Stomach (tissue), 4 donors: ENCODE results near the gene GREM1.

Experiments
- POLR2A ChIP-seq, 4 donors: fragments of 450-650 bp; IDR thresholded peaks; one replicate each; pipeline ENCODE4 v1.6.1; 2016; ENCODE audit warnings: antibody characterized with exemption in 4 of 4, control low read depth in 2 of 4, mild to moderate bottlenecking in 1 of 4, moderate library complexity in 1 of 4
- POLR2AphosphoS5 ChIP-seq, 3 donors: sonication (generic); formaldehyde crosslinking; IDR thresholded peaks; one replicate each; pipeline ENCODE4 v1.6.1; 2016; ENCODE audit warnings: antibody characterized with exemption in 3 of 3
- TF ChIP-seq, protein P1 (sequence below), 7 experiments: fragments of 450-650 bp in 4 of 7; fragments of 200-600 bp in 3 of 7; sonication (generic) in 3 of 7; IDR thresholded peaks; one replicate each; pipeline ENCODE4 v1.5.1; 2016 to 2019; ENCODE audit warnings: antibody characterized with exemption in 7 of 7, control low read depth in 2 of 7, mild to moderate bottlenecking in 1 of 7

DNA sequence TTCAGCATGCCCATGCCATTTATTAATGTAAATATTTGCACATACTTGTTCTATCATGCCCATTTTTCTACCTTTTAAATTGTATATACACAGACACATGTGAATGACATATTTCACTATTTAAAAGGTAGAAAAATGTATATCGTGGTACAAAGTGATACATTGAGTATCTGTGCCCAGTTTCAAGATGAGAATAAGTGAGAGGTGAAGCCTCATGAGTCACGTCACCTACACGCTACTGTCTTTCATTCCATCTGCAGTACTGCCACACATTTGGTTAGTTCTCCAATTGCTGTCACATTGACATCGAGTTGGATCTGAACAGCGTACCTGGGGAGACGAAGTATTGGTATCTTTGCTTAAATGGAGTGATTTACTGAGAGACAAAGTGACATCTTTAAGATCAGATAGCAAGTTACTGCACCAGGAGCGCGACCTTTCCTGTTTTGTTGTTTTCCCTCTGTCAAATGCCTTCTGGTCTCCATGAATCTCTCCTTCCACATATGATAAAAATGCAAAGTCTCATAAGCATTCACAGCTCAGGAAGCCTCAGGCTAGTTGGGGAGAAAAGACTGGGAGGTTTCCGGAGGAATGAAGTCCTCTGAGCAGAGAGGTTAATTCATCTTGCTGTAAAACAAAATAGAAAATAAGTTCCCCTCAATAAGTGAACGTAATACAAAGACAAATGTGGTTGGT, 12.0 kb downstream of the GREM1 start:
- TF ChIP-seq, protein P1, sequence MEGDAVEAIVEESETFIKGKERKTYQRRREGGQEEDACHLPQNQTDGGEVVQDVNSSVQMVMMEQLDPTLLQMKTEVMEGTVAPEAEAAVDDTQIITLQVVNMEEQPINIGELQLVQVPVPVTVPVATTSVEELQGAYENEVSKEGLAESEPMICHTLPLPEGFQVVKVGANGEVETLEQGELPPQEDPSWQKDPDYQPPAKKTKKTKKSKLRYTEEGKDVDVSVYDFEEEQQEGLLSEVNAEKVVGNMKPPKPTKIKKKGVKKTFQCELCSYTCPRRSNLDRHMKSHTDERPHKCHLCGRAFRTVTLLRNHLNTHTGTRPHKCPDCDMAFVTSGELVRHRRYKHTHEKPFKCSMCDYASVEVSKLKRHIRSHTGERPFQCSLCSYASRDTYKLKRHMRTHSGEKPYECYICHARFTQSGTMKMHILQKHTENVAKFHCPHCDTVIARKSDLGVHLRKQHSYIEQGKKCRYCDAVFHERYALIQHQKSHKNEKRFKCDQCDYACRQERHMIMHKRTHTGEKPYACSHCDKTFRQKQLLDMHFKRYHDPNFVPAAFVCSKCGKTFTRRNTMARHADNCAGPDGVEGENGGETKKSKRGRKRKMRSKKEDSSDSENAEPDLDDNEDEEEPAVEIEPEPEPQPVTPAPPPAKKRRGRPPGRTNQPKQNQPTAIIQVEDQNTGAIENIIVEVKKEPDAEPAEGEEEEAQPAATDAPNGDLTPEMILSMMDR (IDR thresholded peaks at IDR 0.05): no peak
- TF ChIP-seq POLR2A (IDR thresholded peaks at IDR 0.05): no peak
- no peak for TF ChIP-seq POLR2AphosphoS5 (IDR thresholded peaks at IDR 0.05)
